Keratinocyte (primary cell): Measurements from ENCODE around the gene DENND5B. TPM values are rescaled to one million over a fixed set of nuclear protein-coding genes. Genes with fewer than 3 reads are reported as not detected.

Source experiments
- DNase-seq: peaks from one replicate; pipeline ENCODE4 v3.0.0-alpha.2; 2011; ENCODE audit warnings: low read depth, missing footprints, low spot score
- FAIRE-seq: peaks from 2 replicates; lab custom pipeline; 2011; peaks lifted over from hg19 to GRCh38; lab: Jason Lieb, UNC
- H2AFZ ChIP-seq: 2 replicates; pipeline ENCODE4 v1.6.0; 2012; ENCODE audit warnings: low read length, control low read depth, inconsistent platforms; ENCODE audit not compliant: control insufficient read depth
- H3K27ac ChIP-seq: 2 replicates; pipeline ENCODE4 v1.5.1; 2011; ENCODE audit warnings: low read length; ENCODE audit not compliant: control insufficient read depth, insufficient read depth
- H3K27me3 ChIP-seq: 3 replicates; pipeline ENCODE4 v1.6.0; 2011; ENCODE audit warnings: low read length; ENCODE audit not compliant: control insufficient read depth, insufficient read depth; ENCODE audit errors: extremely low read depth
- H3K36me3 ChIP-seq, 2 experiments: 2 replicates in 1 of 2; 3 replicates in 1 of 2; pipeline ENCODE4 v1.5.1; 2011; ENCODE audit warnings: low read length in 2 of 2, mild to moderate bottlenecking in 1 of 2; ENCODE audit not compliant: control insufficient read depth in 2 of 2, insufficient read depth in 2 of 2; ENCODE audit errors: extremely low read depth in 1 of 2
- H3K4me1 ChIP-seq: 3 replicates; pipeline ENCODE4 v1.5.1; 2011; ENCODE audit warnings: low read length; ENCODE audit not compliant: control insufficient read depth, insufficient read depth; ENCODE audit errors: extremely low read depth
- H3K4me2 ChIP-seq: 3 replicates; pipeline ENCODE4 v1.6.0; 2011; ENCODE audit warnings: low read depth, low read length; ENCODE audit not compliant: control insufficient read depth, insufficient read depth; ENCODE audit errors: extremely low read depth
- H3K4me3 ChIP-seq, 3 experiments: fragments of 200-600 bp in 1 of 3; sonication (generic) in 1 of 3; 2 replicates in 2 of 3; 3 replicates in 1 of 3; pipeline ENCODE4 v1.5.1; 2011 to 2016; ENCODE audit warnings: low read length in 3 of 3, mild to moderate bottlenecking in 3 of 3, control low read depth in 2 of 3, inconsistent platforms in 1 of 3, low read depth in 1 of 3, mixed read lengths in 1 of 3, mixed run types in 1 of 3, moderate library complexity in 1 of 3; ENCODE audit not compliant: control insufficient read depth in 2 of 3, insufficient read depth in 2 of 3; ENCODE audit errors: extremely low read depth in 1 of 3
- H3K79me2 ChIP-seq: 2 replicates; pipeline ENCODE4 v1.6.0; 2012; ENCODE audit warnings: low read length; ENCODE audit not compliant: control insufficient read depth, insufficient read depth
- H3K9ac ChIP-seq: 3 replicates; pipeline ENCODE4 v1.6.0; 2011; ENCODE audit warnings: low read length; ENCODE audit not compliant: control insufficient read depth, insufficient read depth; ENCODE audit errors: extremely low read depth
- H3K9me1 ChIP-seq: 3 replicates; pipeline ENCODE4 v1.6.0; 2011; ENCODE audit warnings: low read length; ENCODE audit not compliant: control insufficient read depth, insufficient read depth; ENCODE audit errors: extremely low read depth
- H3K9me3 ChIP-seq: 2 replicates; pipeline ENCODE4 v1.5.1; 2012; ENCODE audit warnings: low read depth, low read length; ENCODE audit not compliant: control insufficient read depth
- H4K20me1 ChIP-seq: 3 replicates; pipeline ENCODE4 v1.6.0; 2011; ENCODE audit warnings: low read length; ENCODE audit not compliant: control insufficient read depth, insufficient read depth; ENCODE audit errors: extremely low read depth
- EZH2 ChIP-seq: IDR thresholded peaks from one replicate; pipeline ENCODE4 v1.6.1; 2012; ENCODE audit warnings: inconsistent platforms, mild to moderate bottlenecking, low read length, moderate library complexity
- dilution Hi-C: fragments of 300-500 bp; cut with MboI; formaldehyde crosslinking; loops from one replicate; pipeline ENCODE4 v1.7.0; 2020; ENCODE audit warnings: low sequenced_read_pairs; ENCODE audit not compliant: extremely low pct_ligation_motif_present
- polyA plus RNA-seq, 5 experiments: library from polyadenylated mRNA; depleted of rRNA in 3 of 5; stranded (reverse) in 3 of 5; stranded (forward) in 1 of 5; unstranded in 1 of 5; fragments of >200 nt; gene quantifications; 1 replicate in 1 of 5; 2 replicates in 3 of 5; 3 replicates in 1 of 5; pipeline versions ENCODE4 v1.2.1 to v1.2.3, GENCODE V29; 2011 to 2012; ENCODE audit warnings: missing spikeins in 2 of 5, low read depth in 1 of 5, low replicate concordance in 1 of 5
- TF ChIP-seq, protein P1 (sequence below), 3 experiments: IDR thresholded peaks in 1 of 3; conservative IDR thresholded peaks in 1 of 3; optimal IDR thresholded peaks in 1 of 3; 2 replicates in 2 of 3; 3 replicates in 1 of 3; pipeline versions ENCODE3 to v1.5.1; 2011; ENCODE audit warnings: low read length in 3 of 3, mild to moderate bottlenecking in 3 of 3, moderate library complexity in 2 of 3, control low read depth in 1 of 3, inconsistent platforms in 1 of 3; ENCODE audit not compliant: insufficient read depth in 2 of 3; ENCODE audit errors: extremely low read depth in 1 of 3

Gene DENND5B
- polyA plus RNA-seq, 1 donor (not counting 4 experiments of a cell fraction or from before 2014, with no cell fraction given) = 4.7 TPM

DNA sequence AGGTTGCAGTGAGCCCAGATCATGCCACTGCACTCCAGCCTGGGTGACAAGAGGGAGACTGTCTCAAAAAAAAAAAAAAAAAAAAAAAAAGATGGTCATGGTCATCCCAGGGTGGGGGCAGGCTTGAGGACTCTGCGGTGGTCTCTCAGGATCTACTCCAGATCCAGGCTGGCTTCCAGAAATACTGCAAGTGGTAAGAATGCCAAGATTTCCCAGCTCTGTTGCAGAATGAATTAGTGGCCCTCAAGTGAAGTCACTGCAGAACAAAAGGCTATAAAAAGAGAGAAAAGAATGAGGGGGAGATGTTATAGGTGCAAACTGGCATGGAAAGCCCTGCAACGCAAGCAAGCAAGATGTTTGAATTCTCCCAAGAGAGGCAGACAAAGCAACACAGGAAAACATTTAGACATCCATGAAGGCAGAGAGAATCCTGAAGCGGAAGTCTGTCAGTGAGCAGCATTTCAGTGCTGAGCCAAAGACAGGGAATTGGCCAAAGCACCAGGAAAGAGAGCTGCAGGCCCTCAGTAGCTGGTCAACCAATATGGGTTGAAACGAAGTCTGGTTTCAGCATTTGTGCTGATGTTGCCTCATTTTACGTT is 36.6 kb upstream of the DENND5B start:
- Histone ChIP-seq H3K9me1 (no peaks in the 10 kb centered on the region), H3K36me3 (no peaks in the 10 kb centered on the region), H3K9me3 (no peaks in the 10 kb centered on the region), H3K27ac (no peak overlapping the region), H3K27me3 (no peaks in the 10 kb centered on the region), H3K4me1 (no peaks in the 10 kb centered on the region), H3K4me3 (no peak overlapping the region), H3K9ac (no peak overlapping the region), H3K79me2 (no peaks in the 10 kb centered on the region), H4K20me1 (no peaks in the 10 kb centered on the region), H2AFZ (no peak overlapping the region), H3K4me2 (no peak overlapping the region)
- FAIRE-seq (no peak), DNase-seq (no peak)
- TF ChIP-seq, protein P1, sequence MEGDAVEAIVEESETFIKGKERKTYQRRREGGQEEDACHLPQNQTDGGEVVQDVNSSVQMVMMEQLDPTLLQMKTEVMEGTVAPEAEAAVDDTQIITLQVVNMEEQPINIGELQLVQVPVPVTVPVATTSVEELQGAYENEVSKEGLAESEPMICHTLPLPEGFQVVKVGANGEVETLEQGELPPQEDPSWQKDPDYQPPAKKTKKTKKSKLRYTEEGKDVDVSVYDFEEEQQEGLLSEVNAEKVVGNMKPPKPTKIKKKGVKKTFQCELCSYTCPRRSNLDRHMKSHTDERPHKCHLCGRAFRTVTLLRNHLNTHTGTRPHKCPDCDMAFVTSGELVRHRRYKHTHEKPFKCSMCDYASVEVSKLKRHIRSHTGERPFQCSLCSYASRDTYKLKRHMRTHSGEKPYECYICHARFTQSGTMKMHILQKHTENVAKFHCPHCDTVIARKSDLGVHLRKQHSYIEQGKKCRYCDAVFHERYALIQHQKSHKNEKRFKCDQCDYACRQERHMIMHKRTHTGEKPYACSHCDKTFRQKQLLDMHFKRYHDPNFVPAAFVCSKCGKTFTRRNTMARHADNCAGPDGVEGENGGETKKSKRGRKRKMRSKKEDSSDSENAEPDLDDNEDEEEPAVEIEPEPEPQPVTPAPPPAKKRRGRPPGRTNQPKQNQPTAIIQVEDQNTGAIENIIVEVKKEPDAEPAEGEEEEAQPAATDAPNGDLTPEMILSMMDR (optimal IDR thresholded peaks at IDR 0.05 in 1 of 3, IDR thresholded peaks at IDR 0.05 in 1 of 3, conservative IDR thresholded peaks at IDR 0.05 in 1 of 3; ENCODE audit: extremely low read depth in 1 of 3, insufficient read depth in 2 of 3, low read length in 3 of 3) = no peak
- no peak for TF ChIP-seq EZH2
- dilution Hi-C loops = no loop called here

GRCh38 chr12:31626270-31626995 is 35.5 kb upstream of the DENND5B start:
- dilution Hi-C loops = no loop called here
- no peaks in the 10 kb centered on the region for H3K27me3 ChIP-seq
- no peaks in the 10 kb centered on the region for H4K20me1 ChIP-seq
- no peaks in the 10 kb centered on the region for H3K9me3 ChIP-seq
- FAIRE-seq (no peak), DNase-seq (no peak)
- H3K4me1 ChIP-seq = no peaks in the 10 kb centered on the region
- TF ChIP-seq EZH2 = no peak
- TF ChIP-seq, protein P1 (optimal IDR thresholded peaks at IDR 0.05 in 1 of 3, IDR thresholded peaks at IDR 0.05 in 1 of 3, conservative IDR thresholded peaks at IDR 0.05 in 1 of 3; ENCODE audit: extremely low read depth in 1 of 3, insufficient read depth in 2 of 3, low read length in 3 of 3) = no peak
- no peaks in the 10 kb centered on the region for H3K79me2 ChIP-seq
- no peak overlapping the region for H2AFZ ChIP-seq
- no peak overlapping the region for H3K4me3 ChIP-seq
- no peak overlapping the region for H3K9ac ChIP-seq
- H3K36me3 ChIP-seq = no peaks in the 10 kb centered on the region
- no peak overlapping the region for H3K27ac ChIP-seq
- H3K9me1 ChIP-seq = no peaks in the 10 kb centered on the region
- H3K4me2 ChIP-seq = no peak overlapping the region
